Bronchial epithelial cell (primary cell): ENCODE measurements around the gene SLC22A6. TPM values are rescaled to one million over a fixed set of nuclear protein-coding genes. Genes with fewer than 3 reads are reported as not detected.

Experiments used
- DNase-seq: peaks from one replicate; pipeline ENCODE4 v3.0.0-alpha.2; 2010; ENCODE audit warnings: low read depth
- FAIRE-seq: peaks from 2 replicates; lab custom pipeline; 2011; peaks lifted over from hg19 to GRCh38; lab: Jason Lieb, UNC
- H3K27me3 ChIP-seq: 2 replicates; pipeline ENCODE4 v1.5.1; 2011; ENCODE audit warnings: low read length; ENCODE audit not compliant: control insufficient read depth, insufficient read depth
- H3K36me3 ChIP-seq: 2 replicates; pipeline ENCODE4 v1.5.1; 2011; ENCODE audit warnings: low read length; ENCODE audit not compliant: control insufficient read depth, insufficient read depth
- H3K4me3 ChIP-seq: 2 replicates; pipeline ENCODE4 v1.5.1; 2011; ENCODE audit warnings: mild to moderate bottlenecking, low read depth, low read length, control low read depth
- total RNA-seq: library from RNA; depleted of rRNA; stranded (reverse); fragments of >200 nt; gene quantifications from 2 replicates; pipeline ENCODE4 v1.2.1, GENCODE V29; 2014
- TF ChIP-seq, protein P1 (sequence below): IDR thresholded peaks from 2 replicates; pipeline ENCODE4 v1.5.1; 2011; ENCODE audit warnings: mild to moderate bottlenecking, moderate library complexity, low read length, control low read depth, inconsistent platforms; ENCODE audit not compliant: insufficient read depth, severe bottlenecking

SLC22A6 gene
- total RNA-seq, 1 donor from 2014 or later, result not detected

DNA sequence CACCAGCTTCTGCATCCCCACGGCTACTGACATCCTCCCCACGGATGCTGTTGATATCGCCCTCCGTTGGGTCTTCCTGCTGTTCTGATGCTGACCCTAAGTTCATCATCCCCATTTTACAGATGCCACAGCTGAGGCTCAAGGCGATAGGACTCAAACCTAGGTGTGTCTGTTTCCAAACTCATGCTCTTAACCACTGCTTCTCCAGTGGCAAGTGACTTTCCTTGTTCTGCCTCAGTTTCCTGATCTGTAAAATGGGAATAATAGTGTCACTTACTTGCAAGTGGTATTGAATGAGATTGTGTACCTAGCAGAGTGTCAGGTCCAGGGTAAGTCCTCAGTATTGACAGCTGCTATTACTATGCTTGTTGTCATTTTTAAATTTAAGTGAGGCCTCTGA, 14.4 kb upstream of the SLC22A6 start:
- TF ChIP-seq, protein P1, sequence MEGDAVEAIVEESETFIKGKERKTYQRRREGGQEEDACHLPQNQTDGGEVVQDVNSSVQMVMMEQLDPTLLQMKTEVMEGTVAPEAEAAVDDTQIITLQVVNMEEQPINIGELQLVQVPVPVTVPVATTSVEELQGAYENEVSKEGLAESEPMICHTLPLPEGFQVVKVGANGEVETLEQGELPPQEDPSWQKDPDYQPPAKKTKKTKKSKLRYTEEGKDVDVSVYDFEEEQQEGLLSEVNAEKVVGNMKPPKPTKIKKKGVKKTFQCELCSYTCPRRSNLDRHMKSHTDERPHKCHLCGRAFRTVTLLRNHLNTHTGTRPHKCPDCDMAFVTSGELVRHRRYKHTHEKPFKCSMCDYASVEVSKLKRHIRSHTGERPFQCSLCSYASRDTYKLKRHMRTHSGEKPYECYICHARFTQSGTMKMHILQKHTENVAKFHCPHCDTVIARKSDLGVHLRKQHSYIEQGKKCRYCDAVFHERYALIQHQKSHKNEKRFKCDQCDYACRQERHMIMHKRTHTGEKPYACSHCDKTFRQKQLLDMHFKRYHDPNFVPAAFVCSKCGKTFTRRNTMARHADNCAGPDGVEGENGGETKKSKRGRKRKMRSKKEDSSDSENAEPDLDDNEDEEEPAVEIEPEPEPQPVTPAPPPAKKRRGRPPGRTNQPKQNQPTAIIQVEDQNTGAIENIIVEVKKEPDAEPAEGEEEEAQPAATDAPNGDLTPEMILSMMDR, result no peak
- Histone ChIP-seq H3K27me3 (no peaks in the 10 kb centered on the region), H3K4me3 (no peak overlapping the region), H3K36me3 (no peaks in the 10 kb centered on the region)
- FAIRE-seq (peak; percentile 72), DNase-seq (no peak)

DNA sequence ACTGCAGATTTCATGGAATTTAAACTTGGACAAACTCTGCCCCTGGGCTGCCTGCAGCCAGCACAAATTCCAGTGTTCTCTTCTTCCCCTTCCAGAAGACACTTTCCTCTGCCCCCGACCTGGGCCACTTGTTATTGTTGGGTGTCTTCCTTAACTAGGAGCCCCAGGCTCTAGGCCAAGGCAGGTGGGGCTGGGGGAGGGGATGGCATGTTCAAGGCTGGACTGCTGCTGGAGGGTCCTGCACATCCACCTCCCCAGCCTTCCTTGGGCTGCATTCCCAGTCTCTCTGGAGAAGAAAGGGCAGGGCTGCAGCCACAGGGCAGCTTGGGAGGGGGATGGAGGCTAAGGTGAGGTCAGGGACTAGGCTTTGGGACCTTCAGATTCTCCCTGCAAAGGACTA, 11.5 kb upstream of the SLC22A6 start:
- no peak overlapping the region for H3K4me3 ChIP-seq
- no peak for FAIRE-seq
- TF ChIP-seq, protein P1, result no peak
- no peak for DNase-seq
- no peaks in the 10 kb centered on the region for H3K27me3 ChIP-seq
- no peaks in the 10 kb centered on the region for H3K36me3 ChIP-seq

DNA sequence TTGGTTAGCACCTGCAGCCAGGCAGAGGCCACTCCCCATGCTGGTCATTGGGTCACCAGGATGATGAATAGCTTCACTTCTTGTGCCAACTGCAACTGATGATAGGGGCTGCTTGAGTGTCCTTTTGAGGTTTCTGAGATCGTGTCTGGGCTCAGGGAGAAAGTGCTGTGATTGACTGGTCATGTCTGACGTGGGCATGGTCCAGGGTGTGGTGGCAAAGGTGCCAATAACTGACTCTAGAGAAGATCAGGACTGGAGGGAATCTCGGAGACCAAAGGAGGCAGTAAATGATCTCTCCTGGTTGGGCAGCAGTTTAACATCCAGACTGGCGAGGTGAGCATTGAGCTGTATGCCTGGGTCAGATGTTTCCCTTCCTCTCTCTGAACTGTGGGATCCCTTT, 10.0 kb upstream of the SLC22A6 start:
- DNase-seq (no peak), FAIRE-seq (peak; percentile 23)
- no peaks in the 10 kb centered on the region for H3K36me3 ChIP-seq
- no peak overlapping the region for H3K4me3 ChIP-seq
- TF ChIP-seq, protein P1, result no peak
- no peaks in the 10 kb centered on the region for H3K27me3 ChIP-seq

DNA sequence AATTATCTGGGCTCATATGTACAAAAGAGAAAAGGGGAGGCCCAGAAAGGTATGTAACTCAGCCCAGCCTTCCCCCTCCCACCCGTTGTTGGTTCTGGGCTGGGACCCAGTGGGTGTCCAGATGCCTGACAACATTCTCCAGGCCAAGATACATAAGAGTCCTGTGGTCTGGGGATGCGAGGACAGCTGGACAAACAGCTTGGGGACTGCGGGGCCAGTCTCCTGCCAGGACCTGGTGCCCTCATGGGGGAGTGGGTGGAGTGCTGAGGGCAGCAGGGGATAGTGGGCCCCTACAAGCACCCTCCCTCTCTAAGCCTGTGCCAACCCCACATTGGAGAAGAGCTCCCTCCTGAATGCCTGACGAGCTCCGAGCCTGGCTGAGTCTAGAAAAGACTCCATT, 3.5 kb upstream of the SLC22A6 start:
- no peak for DNase-seq
- FAIRE-seq, result no peak
- TF ChIP-seq, protein P1, result no peak
- Histone ChIP-seq H3K36me3 (no peaks in the 10 kb centered on the region), H3K4me3 (no peak overlapping the region), H3K27me3 (no peaks in the 10 kb centered on the region)

DNA sequence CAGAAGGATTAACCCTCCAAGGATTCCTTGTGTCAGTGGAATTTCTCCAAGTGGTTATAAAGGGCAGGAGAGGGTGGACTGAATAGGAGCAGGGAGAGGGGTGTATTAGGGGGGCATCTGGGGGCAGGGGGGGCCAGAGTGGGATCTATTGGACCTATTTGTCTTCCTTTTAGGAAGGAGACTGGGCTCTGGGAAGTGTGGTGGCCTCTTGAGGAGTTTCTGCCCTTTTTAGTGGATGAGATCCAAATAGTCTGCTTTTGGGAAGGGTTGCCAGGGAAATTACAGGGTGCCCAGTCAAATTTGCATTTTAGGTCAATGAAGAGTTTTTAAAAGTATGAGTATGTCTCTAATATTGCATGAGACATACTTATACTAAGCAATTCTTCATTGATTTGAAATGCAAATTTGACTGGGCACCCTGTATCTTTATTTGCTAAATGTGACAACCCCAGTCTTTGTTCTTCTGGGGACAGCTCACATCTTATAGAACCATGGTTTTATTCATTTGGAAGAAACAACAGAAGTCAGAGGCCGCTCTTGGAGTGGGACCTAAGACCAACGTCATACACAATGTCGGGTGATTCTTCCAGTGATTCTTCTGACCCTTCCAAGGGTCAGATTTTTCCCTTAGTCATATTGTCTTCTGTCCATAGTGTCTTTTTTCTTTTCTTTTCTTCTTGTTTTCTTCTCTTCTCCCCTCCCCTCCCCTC, 429 bp upstream of the SLC22A6 start:
- DNase-seq, result no peak
- H3K36me3 ChIP-seq, result no peaks in the 10 kb centered on the region
- FAIRE-seq, result no peak
- H3K27me3 ChIP-seq, result no peaks in the 10 kb centered on the region
- no peak overlapping the region for H3K4me3 ChIP-seq
- TF ChIP-seq, protein P1, result no peak
